Fibroblast of lung (primary cell): ENCODE results near the gene ST6GALNAC3. TPM values are rescaled to one million over a fixed set of nuclear protein-coding genes. Genes with fewer than 3 reads are reported as not detected.
A peak's percentile ranks its signal among the peaks of the same experiment; 100 is the strongest.

Source experiments
- DNase-seq, 2 donors: peaks; one replicate each; pipeline versions ENCODE4 v3.0.0 to v3.0.0-alpha.2; 2010; ENCODE audit warnings: low read depth in 2 of 2
- H2AFZ ChIP-seq: 2 replicates; pipeline ENCODE4 v1.5.1; 2012; ENCODE audit warnings: low read length, control low read depth, inconsistent platforms
- H3K27ac ChIP-seq: 2 replicates; pipeline ENCODE4 v1.5.1; 2011; ENCODE audit warnings: low read length, control low read depth; ENCODE audit not compliant: insufficient read depth
- H3K27me3 ChIP-seq: 2 replicates; pipeline ENCODE4 v1.5.1; 2011; ENCODE audit warnings: mild to moderate bottlenecking, low read length; ENCODE audit not compliant: control insufficient read depth, insufficient read depth
- H3K36me3 ChIP-seq: 2 replicates; pipeline ENCODE4 v1.5.1; 2011; ENCODE audit warnings: low read length; ENCODE audit not compliant: control insufficient read depth, insufficient read depth
- H3K4me1 ChIP-seq: 2 replicates; pipeline ENCODE4 v1.5.1; 2011; ENCODE audit warnings: low read length; ENCODE audit not compliant: control insufficient read depth, insufficient read depth; ENCODE audit errors: extremely low read depth
- H3K4me2 ChIP-seq: 2 replicates; pipeline ENCODE4 v1.5.1; 2011; ENCODE audit warnings: low read length, control low read depth; ENCODE audit not compliant: insufficient read depth; ENCODE audit errors: extremely low read depth
- H3K4me3 ChIP-seq, 4 experiments: fragments of 200-600 bp in 1 of 4; sonication (generic) in 1 of 4; replicated peaks in 1 of 4; 2 replicates each; pipeline ENCODE4 v1.5.1; 2011 to 2016; ENCODE audit warnings: low read length in 4 of 4, low read depth in 3 of 4, mild to moderate bottlenecking in 3 of 4, control low read depth in 2 of 4, inconsistent platforms in 1 of 4, mixed read lengths in 1 of 4; ENCODE audit not compliant: insufficient read depth in 1 of 4; ENCODE audit errors: control extremely low read depth in 1 of 4
- H3K79me2 ChIP-seq: 2 replicates; pipeline ENCODE4 v1.5.1; 2012; ENCODE audit warnings: mild to moderate bottlenecking, low read length, inconsistent platforms; ENCODE audit not compliant: control insufficient read depth, insufficient read depth
- H3K9ac ChIP-seq: 2 replicates; pipeline ENCODE4 v1.5.1; 2011; ENCODE audit warnings: mild to moderate bottlenecking, low read length, control low read depth; ENCODE audit not compliant: insufficient read depth
- H3K9me3 ChIP-seq: 2 replicates; pipeline ENCODE4 v1.5.1; 2012; ENCODE audit warnings: low read depth, low read length; ENCODE audit not compliant: control insufficient read depth, insufficient read depth
- H4K20me1 ChIP-seq: 2 replicates; pipeline ENCODE4 v1.5.1; 2011; ENCODE audit warnings: low read length; ENCODE audit not compliant: control insufficient read depth, insufficient read depth; ENCODE audit errors: extremely low read depth
- EZH2 ChIP-seq: IDR thresholded peaks from 2 replicates; pipeline ENCODE4 v1.5.1; 2012; ENCODE audit warnings: low read length, control low read depth, mild to moderate bottlenecking; ENCODE audit errors: missing control alignments
- polyA plus RNA-seq, 2 donors: library from polyadenylated mRNA; depleted of rRNA in 1 of 2; stranded (reverse) in 1 of 2; unstranded in 1 of 2; fragments of >200 nt; gene quantifications; 2 replicates each; pipeline ENCODE4 v1.2.1, GENCODE V29; 2011 to 2012; ENCODE audit warnings: missing spikeins in 1 of 2
- total RNA-seq: library from RNA; depleted of rRNA; stranded (reverse); fragments of >200 nt; gene quantifications from 2 replicates; pipeline ENCODE4 v1.2.1, GENCODE V29; 2014
- TF ChIP-seq, protein P1 (sequence below), 2 donors: IDR thresholded peaks in 1 of 2; conservative IDR thresholded peaks in 1 of 2; 1 replicate in 1 of 2; 2 replicates in 1 of 2; pipeline ENCODE4 v1.5.1; 2011 to 2012; ENCODE audit warnings: low read length in 2 of 2, control low read depth in 1 of 2, inconsistent platforms in 1 of 2, low read depth in 1 of 2, mild to moderate bottlenecking in 1 of 2

Gene ST6GALNAC3
- total and polyA plus RNA-seq, 2 donors (not counting 1 experiment from before 2014, with no cell fraction given), result 0.34 to 0.66 TPM

DNA sequence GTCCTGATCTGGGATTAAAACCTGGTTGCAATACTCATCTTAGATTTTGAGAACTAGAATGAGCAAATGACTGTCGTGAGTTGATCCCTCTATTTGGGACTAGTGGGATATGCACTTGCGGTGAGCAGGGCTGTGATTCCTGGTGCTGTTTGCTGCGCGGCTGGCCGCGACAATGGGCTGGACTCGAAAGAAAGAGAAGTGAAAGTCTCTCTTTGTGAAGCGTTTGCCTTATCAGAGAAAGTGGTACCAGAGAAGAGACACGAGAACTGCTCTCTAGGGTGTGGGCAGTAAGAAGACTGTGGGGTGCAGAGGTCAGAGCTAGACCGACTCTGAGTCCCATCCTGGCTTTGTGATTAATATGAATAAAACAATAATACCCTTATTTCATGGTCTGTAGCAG, 8.6 kb downstream of the ST6GALNAC3 start:
- Histone ChIP-seq H3K79me2 (no peaks in the 10 kb centered on the region), H3K4me2 (no peak overlapping the region), H3K4me1 (no peaks in the 10 kb centered on the region), H3K9me3 (no peaks in the 10 kb centered on the region), H3K9ac (no peak overlapping the region), H3K36me3 (no peaks in the 10 kb centered on the region), H4K20me1 (no peaks in the 10 kb centered on the region), H3K4me3 (no peak overlapping the region), H2AFZ (no peak overlapping the region), H3K27ac (no peak overlapping the region), H3K27me3 (peaks cover 3% of the 10 kb centered on the region)
- TF ChIP-seq, protein P1, sequence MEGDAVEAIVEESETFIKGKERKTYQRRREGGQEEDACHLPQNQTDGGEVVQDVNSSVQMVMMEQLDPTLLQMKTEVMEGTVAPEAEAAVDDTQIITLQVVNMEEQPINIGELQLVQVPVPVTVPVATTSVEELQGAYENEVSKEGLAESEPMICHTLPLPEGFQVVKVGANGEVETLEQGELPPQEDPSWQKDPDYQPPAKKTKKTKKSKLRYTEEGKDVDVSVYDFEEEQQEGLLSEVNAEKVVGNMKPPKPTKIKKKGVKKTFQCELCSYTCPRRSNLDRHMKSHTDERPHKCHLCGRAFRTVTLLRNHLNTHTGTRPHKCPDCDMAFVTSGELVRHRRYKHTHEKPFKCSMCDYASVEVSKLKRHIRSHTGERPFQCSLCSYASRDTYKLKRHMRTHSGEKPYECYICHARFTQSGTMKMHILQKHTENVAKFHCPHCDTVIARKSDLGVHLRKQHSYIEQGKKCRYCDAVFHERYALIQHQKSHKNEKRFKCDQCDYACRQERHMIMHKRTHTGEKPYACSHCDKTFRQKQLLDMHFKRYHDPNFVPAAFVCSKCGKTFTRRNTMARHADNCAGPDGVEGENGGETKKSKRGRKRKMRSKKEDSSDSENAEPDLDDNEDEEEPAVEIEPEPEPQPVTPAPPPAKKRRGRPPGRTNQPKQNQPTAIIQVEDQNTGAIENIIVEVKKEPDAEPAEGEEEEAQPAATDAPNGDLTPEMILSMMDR (conservative IDR thresholded peaks at IDR 0.05 in 1 of 2, IDR thresholded peaks at IDR 0.05 in 1 of 2; ENCODE audit: low read depth in 1 of 2, low read length in 2 of 2), result no peak
- TF ChIP-seq EZH2, result no peak
- DNase-seq, result no peak

GRCh38 chr1:76084029-76084627, 9.6 kb downstream of the ST6GALNAC3 start:
- Histone ChIP-seq H3K4me2 (no peak overlapping the region), H3K79me2 (no peaks in the 10 kb centered on the region), H3K9me3 (no peaks in the 10 kb centered on the region), H3K9ac (no peak overlapping the region), H3K4me3 (no peak overlapping the region), H3K27ac (no peak overlapping the region), H4K20me1 (no peaks in the 10 kb centered on the region), H2AFZ (no peak overlapping the region), H3K27me3 (peaks cover 3% of the 10 kb centered on the region), H3K36me3 (no peaks in the 10 kb centered on the region), H3K4me1 (no peaks in the 10 kb centered on the region)
- peak; percentile 8 to 52 for DNase-seq
- TF ChIP-seq, protein P1 (conservative IDR thresholded peaks at IDR 0.05 in 1 of 2, IDR thresholded peaks at IDR 0.05 in 1 of 2; ENCODE audit: low read depth in 1 of 2, low read length in 2 of 2), result no peak
- TF ChIP-seq EZH2, result no peak

DNA sequence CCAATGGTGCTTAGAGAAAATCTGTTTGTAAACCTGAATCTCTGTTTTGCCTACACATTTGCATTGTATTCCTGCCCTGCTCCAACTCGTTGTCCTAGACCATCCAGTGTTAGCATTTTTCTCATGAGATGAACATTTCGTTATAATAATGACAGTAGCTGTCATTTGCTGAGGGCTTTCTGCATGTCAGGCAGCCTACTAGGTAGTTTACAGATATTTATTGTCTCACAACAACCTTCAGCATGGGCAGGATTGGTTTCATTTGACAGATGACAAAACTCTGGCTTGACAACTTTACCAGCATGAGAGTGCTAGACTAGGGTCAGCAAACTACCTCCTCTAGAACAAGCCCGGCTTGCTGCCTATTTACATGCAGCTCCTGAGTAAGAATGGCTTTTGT, 10.1 kb downstream of the ST6GALNAC3 start:
- no peak overlapping the region for H3K4me3 ChIP-seq
- no peak overlapping the region for H3K9ac ChIP-seq
- H2AFZ ChIP-seq, result no peak overlapping the region
- no peaks in the 10 kb centered on the region for H4K20me1 ChIP-seq
- no peak for DNase-seq
- no peak overlapping the region for H3K27ac ChIP-seq
- H3K27me3 ChIP-seq, result no peaks in the 10 kb centered on the region
- H3K79me2 ChIP-seq, result no peaks in the 10 kb centered on the region
- TF ChIP-seq EZH2, result no peak
- TF ChIP-seq, protein P1 (conservative IDR thresholded peaks at IDR 0.05 in 1 of 2, IDR thresholded peaks at IDR 0.05 in 1 of 2; ENCODE audit: low read depth in 1 of 2, low read length in 2 of 2), result no peak
- no peak overlapping the region for H3K4me2 ChIP-seq
- H3K9me3 ChIP-seq, result no peaks in the 10 kb centered on the region
- H3K4me1 ChIP-seq, result no peaks in the 10 kb centered on the region
- H3K36me3 ChIP-seq, result no peaks in the 10 kb centered on the region
